BJ (cell line): ENCODE measurements around the gene CACHD1. TPM values are rescaled to one million over a fixed set of nuclear protein-coding genes. Genes with fewer than 3 reads are reported as not detected.

Experiments used
- CTCF ChIA-PET: fragments of 350-600 bp; formaldehyde crosslinking; extraction: SDS; loops from one replicate; lab custom pipeline; 2021; ENCODE audit warnings: antibody characterized with exemption, inconsistent platforms; lab: Yijun Ruan, JAX
- POLR2A ChIA-PET: fragments of 300-600 bp; sonication (Branson Sonifier 250); formaldehyde crosslinking; extraction: SDS; loops from one replicate; lab custom pipeline; 2021; ENCODE audit warnings: antibody characterized with exemption; lab: Charles Lee
- DNase-seq: peaks from one replicate; pipeline ENCODE4 v3.0.0-alpha.2; 2011; ENCODE audit warnings: low read depth
- H3K27me3 ChIP-seq: 2 replicates; pipeline ENCODE4 v1.6.0; 2011; ENCODE audit warnings: low read length; ENCODE audit not compliant: control insufficient read depth, insufficient read depth
- H3K36me3 ChIP-seq: 2 replicates; pipeline ENCODE4 v1.5.1; 2011; ENCODE audit warnings: low read length; ENCODE audit not compliant: control insufficient read depth, insufficient read depth
- H3K4me3 ChIP-seq: 2 replicates; pipeline ENCODE4 v1.5.1; 2011; ENCODE audit warnings: low read depth, mild to moderate bottlenecking, control low read depth, low read length
- polyA plus RNA-seq: library from polyadenylated mRNA; depleted of rRNA; stranded (reverse); fragments of >200 nt; gene quantifications from 2 replicates; pipeline ENCODE4 v1.2.3, GENCODE V29; 2011
- TF ChIP-seq, protein P1 (sequence below): IDR thresholded peaks from 2 replicates; pipeline ENCODE4 v1.5.1; 2011; ENCODE audit warnings: low read depth, mild to moderate bottlenecking, control low read depth, inconsistent platforms, low read length, moderate library complexity; ENCODE audit not compliant: insufficient read depth

CACHD1 gene
- polyA plus RNA-seq, 1 experiment = 3.0 TPM

DNA sequence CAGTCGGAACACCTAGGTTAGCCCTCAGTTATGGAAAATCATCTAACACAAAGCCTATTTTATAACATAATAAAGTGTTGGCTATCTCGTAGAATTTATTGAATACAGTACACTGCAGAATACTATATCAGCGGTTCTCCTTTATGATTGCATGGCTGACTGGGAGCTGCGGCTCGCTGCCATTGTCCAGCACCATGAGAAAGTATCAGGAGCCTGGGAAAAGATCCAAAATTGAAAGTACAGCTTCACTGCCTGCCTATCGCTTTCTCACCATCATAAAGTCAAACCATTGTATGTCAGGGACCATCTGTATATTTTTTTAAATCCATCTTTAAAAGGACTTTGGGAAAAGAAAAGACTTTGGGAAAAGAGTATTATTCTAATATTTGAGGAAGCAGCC is 163.0 kb downstream of the CACHD1 start:
- ChIA-PET POLR2A (no interaction called here), CTCF (no interaction called here)
- Histone ChIP-seq H3K27me3 (no peaks in the 10 kb centered on the region), H3K36me3 (no peaks in the 10 kb centered on the region), H3K4me3 (no peak overlapping the region)
- no peak for DNase-seq
- TF ChIP-seq, protein P1, sequence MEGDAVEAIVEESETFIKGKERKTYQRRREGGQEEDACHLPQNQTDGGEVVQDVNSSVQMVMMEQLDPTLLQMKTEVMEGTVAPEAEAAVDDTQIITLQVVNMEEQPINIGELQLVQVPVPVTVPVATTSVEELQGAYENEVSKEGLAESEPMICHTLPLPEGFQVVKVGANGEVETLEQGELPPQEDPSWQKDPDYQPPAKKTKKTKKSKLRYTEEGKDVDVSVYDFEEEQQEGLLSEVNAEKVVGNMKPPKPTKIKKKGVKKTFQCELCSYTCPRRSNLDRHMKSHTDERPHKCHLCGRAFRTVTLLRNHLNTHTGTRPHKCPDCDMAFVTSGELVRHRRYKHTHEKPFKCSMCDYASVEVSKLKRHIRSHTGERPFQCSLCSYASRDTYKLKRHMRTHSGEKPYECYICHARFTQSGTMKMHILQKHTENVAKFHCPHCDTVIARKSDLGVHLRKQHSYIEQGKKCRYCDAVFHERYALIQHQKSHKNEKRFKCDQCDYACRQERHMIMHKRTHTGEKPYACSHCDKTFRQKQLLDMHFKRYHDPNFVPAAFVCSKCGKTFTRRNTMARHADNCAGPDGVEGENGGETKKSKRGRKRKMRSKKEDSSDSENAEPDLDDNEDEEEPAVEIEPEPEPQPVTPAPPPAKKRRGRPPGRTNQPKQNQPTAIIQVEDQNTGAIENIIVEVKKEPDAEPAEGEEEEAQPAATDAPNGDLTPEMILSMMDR = no peak

DNA sequence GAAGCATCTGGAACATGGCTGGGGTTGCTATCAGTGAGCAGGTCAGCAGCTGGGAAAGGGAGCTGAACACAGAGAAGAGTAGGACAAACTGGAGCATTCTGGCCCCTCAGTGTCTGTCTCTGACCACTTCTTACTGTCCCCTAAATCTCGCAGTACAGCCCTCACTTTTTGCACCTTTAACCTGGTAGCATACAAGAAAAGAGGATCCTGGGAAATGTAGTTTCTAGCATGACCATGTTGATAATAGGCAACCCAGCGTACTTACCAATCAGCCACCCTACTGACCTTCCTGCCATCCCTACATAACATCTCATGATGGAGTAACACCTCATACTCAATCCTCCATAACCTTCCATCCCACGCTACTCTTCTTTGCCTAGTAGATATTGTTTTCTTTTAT is 175.8 kb downstream of the CACHD1 start:
- ChIA-PET POLR2A (no interaction called here), CTCF (no interaction called here)
- H3K36me3 ChIP-seq = no peaks in the 10 kb centered on the region; the same call in 1 of the 2 replicates
- no peak for DNase-seq
- TF ChIP-seq, protein P1 = no peak
- no peaks in the 10 kb centered on the region for H3K27me3 ChIP-seq
- H3K4me3 ChIP-seq = no peak overlapping the region

DNA sequence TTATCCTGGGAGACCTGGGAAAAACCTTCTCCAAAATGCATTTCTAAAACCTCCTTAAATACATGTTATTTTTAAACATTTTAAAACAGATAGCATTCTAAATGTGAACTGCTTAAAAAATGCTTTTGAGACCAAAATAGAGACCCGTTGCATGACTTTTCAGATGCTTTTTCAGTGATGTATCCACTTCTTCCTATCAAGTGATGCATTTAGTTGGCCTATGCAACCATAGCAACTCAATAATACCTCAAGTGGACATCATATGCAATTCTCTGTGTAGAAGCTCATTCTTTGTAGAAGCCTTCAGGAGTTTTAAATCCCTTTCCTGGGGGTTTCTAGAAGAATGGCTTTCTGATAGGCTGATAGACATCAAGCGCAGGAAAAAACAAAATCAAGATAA is 180.5 kb downstream of the CACHD1 start:
- no peaks in the 10 kb centered on the region for H3K27me3 ChIP-seq
- ChIA-PET CTCF (interaction anchor here (0.6 kb wide), 1 partner anchor 25 kb away, joined by 3 read pairs; no protein-coding TSS in a partner anchor), POLR2A (no interaction called here)
- no peak for DNase-seq
- no peaks in the 10 kb centered on the region for H3K36me3 ChIP-seq
- TF ChIP-seq, protein P1 = no peak
- H3K4me3 ChIP-seq = no peak overlapping the region

DNA sequence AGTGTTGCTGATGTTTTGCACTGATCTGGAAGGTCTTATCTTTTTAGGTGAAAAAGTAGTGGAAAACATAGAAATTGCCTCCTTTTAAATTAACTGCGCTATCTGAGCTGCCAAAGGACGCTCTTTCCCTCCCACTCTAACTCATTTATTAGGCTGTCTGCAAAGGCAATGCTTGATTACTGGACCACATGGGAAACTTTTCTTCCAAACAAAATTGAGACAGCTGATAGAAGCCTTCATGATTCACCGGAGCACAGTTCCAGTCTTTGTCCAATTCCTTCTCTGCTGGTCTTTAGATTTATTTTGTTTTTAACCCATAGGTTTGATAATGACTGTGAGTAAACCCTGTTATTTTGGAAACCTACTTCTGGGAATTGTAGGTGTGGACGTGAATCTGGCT is 181.9 kb downstream of the CACHD1 start:
- Histone ChIP-seq H3K4me3 (no peak overlapping the region), H3K36me3 (no peaks in the 10 kb centered on the region), H3K27me3 (no peaks in the 10 kb centered on the region)
- DNase-seq = no peak
- TF ChIP-seq, protein P1 = no peak
- POLR2A ChIA-PET = no interaction called here
- CTCF ChIA-PET = interaction anchor here (1.2 kb wide), 1 partner anchor 9 kb away, joined by 4 read pairs; no protein-coding TSS in a partner anchor

DNA sequence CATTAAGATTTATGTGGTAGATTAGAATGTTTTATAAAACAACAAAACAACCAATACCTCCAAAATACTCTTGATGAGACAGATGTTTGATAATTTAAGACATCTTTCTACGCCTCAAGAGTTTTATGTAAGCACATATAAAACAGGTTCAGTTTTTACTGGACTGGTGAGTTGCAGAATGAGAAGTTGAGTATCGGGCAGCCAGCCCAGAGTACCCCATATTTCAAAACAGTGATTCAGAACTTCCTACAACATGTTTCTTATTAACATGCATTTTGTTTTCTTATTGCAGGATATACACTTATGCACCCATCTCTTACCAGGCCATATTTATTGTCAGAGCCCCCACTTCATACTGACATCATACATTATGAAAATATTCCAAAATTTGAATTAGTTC is 183.5 kb downstream of the CACHD1 start:
- CTCF ChIA-PET = interaction anchor here (0.6 kb wide), 1 partner anchor 86 kb away, joined by 3 read pairs; no protein-coding TSS in a partner anchor
- TF ChIP-seq, protein P1 = no peak
- Histone ChIP-seq H3K4me3 (no peak overlapping the region), H3K27me3 (no peaks in the 10 kb centered on the region), H3K36me3 (no peaks in the 10 kb centered on the region)
- POLR2A ChIA-PET = no interaction called here
- DNase-seq = no peak
